ENCODE results near the gene ABCC1. TPM values are rescaled to one million over a fixed set of nuclear protein-coding genes. Genes with fewer than 3 reads are reported as not detected.

Gene ABCC1
- total RNA-seq, 1 experiment from 2014 or later: 61.9 TPM

DNA sequence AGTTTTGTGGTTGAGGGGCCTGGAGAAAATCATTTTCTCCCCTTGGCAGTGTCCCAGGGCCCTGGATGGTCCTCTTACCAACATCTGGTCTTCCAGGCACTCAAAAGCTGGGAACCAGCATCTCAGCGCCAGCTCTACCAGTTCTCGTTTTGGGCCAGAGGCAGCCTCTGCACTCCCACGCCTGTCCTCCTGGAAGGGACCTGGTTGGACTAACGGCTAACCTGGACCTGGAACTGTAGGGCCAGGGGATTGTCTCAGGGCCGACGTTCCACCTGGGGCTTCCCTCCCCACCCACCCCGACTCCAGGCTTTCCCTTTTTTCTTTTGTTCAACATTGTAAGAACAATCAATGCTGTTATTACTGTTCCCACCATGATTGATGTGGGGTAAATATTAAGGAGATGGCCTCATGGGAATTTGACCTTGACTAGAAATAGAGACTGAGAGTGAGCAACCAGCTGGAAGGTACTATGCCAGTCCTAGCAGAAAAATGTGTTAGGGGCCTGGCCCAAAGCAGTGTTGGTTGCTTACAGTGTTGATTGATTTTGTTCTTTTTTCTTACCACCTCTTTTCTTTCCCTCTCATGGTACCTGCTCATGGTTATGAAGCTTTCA is 192.5 kb downstream of the ABCC1 start:
- ChIA-PET CTCF (no interaction called here), POLR2A (no interaction called here)
- Mint-ChIP-seq H3K27me3 (ENCODE audit: low read depth) (no peaks in the 10 kb centered on the region), H3K9me3 (no peaks in the 10 kb centered on the region), H3K36me3 (peaks cover 55% of the 10 kb centered on the region), H3K27ac (peak overlapping the region; percentile 29; the same call in 1 of the 2 replicates), H3K4me3 (no peak overlapping the region), H3K4me1 (peaks cover 4% of the 10 kb centered on the region)
- TF ChIP-seq ZBTB21 (CRISPR knock-in tag; IDR thresholded peaks at IDR 0.05; ENCODE audit: borderline replicate concordance) (no peak), ZNF423 (CRISPR knock-in tag; IDR thresholded peaks at IDR 0.05) (no peak), ZNF138 (CRISPR knock-in tag; conservative IDR thresholded peaks at IDR 0.05) (no peak), ETV6 (CRISPR knock-in tag; IDR thresholded peaks at IDR 0.05) (no peak), NFYB (CRISPR knock-in tag; conservative IDR thresholded peaks at IDR 0.05; ENCODE audit: low read depth) (no peak), SP1 (CRISPR knock-in tag; conservative IDR thresholded peaks at IDR 0.05) (no peak)
- TF ChIP-seq, protein P1, sequence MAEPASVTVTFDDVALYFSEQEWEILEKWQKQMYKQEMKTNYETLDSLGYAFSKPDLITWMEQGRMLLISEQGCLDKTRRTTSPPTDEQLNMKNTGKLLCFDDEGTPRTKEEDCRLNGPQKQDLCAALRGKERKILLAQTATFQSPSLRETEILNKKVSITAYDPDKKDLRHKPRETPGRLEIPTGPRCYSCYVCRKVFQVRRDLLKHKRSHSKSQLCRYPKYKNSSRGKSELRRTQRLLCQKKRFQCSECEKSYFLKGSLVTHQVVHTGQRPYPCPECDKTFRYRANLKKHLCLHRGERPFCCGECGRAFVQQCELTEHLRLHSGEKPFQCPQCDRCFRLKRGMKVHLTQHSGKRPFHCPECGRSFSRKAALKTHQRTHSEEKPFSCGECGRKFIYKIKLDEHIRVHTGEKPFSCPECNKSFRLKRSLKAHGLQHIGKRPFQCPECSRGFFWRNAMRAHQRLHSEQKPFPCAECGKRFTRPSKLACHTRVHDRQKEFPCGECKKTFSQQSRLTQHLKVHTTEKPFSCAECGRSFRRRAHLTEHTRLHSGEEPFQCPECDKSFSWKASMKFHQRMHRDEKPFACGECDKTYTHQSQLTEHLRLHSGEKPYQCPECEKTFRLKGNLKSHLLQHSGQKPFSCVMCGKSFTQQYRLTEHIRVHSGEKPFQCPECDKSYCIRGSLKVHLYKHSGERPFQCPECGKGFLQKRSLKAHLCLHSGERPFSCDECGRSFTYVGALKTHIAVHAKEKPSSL (CRISPR knock-in tag; conservative IDR thresholded peaks at IDR 0.05): no peak
- TF ChIP-seq, protein P2, sequence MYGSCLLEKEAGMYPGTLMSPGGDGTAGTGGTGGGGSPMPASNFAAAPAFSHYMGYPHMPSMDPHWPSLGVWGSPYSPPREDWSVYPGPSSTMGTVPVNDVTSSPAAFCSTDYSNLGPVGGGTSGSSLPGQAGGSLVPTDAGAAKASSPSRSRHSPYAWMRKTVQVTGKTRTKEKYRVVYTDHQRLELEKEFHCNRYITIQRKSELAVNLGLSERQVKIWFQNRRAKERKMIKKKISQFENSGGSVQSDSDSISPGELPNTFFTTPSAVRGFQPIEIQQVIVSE (CRISPR knock-in tag; IDR thresholded peaks at IDR 0.05; ENCODE audit: borderline replicate concordance): no peak
- TF ChIP-seq, protein P3, sequence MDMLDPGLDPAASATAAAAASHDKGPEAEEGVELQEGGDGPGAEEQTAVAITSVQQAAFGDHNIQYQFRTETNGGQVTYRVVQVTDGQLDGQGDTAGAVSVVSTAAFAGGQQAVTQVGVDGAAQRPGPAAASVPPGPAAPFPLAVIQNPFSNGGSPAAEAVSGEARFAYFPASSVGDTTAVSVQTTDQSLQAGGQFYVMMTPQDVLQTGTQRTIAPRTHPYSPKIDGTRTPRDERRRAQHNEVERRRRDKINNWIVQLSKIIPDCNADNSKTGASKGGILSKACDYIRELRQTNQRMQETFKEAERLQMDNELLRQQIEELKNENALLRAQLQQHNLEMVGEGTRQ (CRISPR knock-in tag; IDR thresholded peaks at IDR 0.05): no peak
- TF ChIP-seq, protein P4, sequence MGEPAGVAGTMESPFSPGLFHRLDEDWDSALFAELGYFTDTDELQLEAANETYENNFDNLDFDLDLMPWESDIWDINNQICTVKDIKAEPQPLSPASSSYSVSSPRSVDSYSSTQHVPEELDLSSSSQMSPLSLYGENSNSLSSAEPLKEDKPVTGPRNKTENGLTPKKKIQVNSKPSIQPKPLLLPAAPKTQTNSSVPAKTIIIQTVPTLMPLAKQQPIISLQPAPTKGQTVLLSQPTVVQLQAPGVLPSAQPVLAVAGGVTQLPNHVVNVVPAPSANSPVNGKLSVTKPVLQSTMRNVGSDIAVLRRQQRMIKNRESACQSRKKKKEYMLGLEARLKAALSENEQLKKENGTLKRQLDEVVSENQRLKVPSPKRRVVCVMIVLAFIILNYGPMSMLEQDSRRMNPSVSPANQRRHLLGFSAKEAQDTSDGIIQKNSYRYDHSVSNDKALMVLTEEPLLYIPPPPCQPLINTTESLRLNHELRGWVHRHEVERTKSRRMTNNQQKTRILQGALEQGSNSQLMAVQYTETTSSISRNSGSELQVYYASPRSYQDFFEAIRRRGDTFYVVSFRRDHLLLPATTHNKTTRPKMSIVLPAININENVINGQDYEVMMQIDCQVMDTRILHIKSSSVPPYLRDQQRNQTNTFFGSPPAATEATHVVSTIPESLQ (CRISPR knock-in tag; IDR thresholded peaks at IDR 0.05): no peak
- TF ChIP-seq, protein P5, sequence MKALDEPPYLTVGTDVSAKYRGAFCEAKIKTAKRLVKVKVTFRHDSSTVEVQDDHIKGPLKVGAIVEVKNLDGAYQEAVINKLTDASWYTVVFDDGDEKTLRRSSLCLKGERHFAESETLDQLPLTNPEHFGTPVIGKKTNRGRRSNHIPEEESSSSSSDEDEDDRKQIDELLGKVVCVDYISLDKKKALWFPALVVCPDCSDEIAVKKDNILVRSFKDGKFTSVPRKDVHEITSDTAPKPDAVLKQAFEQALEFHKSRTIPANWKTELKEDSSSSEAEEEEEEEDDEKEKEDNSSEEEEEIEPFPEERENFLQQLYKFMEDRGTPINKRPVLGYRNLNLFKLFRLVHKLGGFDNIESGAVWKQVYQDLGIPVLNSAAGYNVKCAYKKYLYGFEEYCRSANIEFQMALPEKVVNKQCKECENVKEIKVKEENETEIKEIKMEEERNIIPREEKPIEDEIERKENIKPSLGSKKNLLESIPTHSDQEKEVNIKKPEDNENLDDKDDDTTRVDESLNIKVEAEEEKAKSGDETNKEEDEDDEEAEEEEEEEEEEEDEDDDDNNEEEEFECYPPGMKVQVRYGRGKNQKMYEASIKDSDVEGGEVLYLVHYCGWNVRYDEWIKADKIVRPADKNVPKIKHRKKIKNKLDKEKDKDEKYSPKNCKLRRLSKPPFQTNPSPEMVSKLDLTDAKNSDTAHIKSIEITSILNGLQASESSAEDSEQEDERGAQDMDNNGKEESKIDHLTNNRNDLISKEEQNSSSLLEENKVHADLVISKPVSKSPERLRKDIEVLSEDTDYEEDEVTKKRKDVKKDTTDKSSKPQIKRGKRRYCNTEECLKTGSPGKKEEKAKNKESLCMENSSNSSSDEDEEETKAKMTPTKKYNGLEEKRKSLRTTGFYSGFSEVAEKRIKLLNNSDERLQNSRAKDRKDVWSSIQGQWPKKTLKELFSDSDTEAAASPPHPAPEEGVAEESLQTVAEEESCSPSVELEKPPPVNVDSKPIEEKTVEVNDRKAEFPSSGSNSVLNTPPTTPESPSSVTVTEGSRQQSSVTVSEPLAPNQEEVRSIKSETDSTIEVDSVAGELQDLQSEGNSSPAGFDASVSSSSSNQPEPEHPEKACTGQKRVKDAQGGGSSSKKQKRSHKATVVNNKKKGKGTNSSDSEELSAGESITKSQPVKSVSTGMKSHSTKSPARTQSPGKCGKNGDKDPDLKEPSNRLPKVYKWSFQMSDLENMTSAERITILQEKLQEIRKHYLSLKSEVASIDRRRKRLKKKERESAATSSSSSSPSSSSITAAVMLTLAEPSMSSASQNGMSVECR (CRISPR knock-in tag; IDR thresholded peaks at IDR 0.05; ENCODE audit: borderline replicate concordance): no peak
- TF ChIP-seq, protein P6, sequence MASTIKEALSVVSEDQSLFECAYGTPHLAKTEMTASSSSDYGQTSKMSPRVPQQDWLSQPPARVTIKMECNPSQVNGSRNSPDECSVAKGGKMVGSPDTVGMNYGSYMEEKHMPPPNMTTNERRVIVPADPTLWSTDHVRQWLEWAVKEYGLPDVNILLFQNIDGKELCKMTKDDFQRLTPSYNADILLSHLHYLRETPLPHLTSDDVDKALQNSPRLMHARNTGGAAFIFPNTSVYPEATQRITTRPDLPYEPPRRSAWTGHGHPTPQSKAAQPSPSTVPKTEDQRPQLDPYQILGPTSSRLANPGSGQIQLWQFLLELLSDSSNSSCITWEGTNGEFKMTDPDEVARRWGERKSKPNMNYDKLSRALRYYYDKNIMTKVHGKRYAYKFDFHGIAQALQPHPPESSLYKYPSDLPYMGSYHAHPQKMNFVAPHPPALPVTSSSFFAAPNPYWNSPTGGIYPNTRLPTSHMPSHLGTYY (CRISPR knock-in tag; IDR thresholded peaks at IDR 0.05): no peak
- DNase-seq (ENCODE audit: low spot score) (no peak), ATAC-seq (no peak)

Measured in WTC11 (cell line).